PC-3 (cell line): Measurements from ENCODE around the gene CHI3L2. TPM values are rescaled to one million over a fixed set of nuclear protein-coding genes. Genes with fewer than 3 reads are reported as not detected.

Source experiments
- ATAC-seq: fragments of 200-7000 bp; cut with Tn5 transposase; 2 replicates; pipeline ENCODE4 v1.9.1; 2020; ENCODE audit warnings: mild to moderate bottlenecking, moderate library complexity
- BruUV-seq: library from RNA; stranded (reverse); fragments of 400-500 nt; replicated peaks from 2 replicates; lab custom pipeline; 2021; lab: Mats Ljungman, UMichigan
- CTCF ChIA-PET: fragments of 300-600 bp; sonication (Branson Sonifier 250); formaldehyde crosslinking; loops from one replicate; lab custom pipeline; 2022; ENCODE audit warnings: antibody characterized with exemption; lab: Charles Lee
- POLR2A ChIA-PET: fragments of 300-600 bp; sonication (Branson Sonifier 250); formaldehyde crosslinking; loops from one replicate; lab custom pipeline; 2022; ENCODE audit warnings: antibody characterized with exemption; ENCODE audit not compliant: unreplicated experiment; lab: Charles Lee
- DNase-seq: peaks from one replicate; pipeline ENCODE4 v3.0.0-alpha.2; 2015
- H2AFZ ChIP-seq: fragments of 300-600 bp; sonication (generic); 2 replicates; pipeline ENCODE4 v1.6.0; 2016; ENCODE audit warnings: antibody characterized with exemption, low read length
- H3F3A ChIP-seq: fragments of 300-600 bp; sonication (generic); one replicate; pipeline ENCODE4 v1.6.0; 2017; ENCODE audit warnings: antibody characterized with exemption, low read length, control low read depth, mild to moderate bottlenecking; ENCODE audit not compliant: unreplicated experiment
- H3K27ac ChIP-seq: fragments of 300-600 bp; sonication (generic); 2 replicates; pipeline ENCODE4 v1.5.1; 2016; ENCODE audit warnings: mild to moderate bottlenecking, low read length
- H3K27me3 ChIP-seq: fragments of 300-600 bp; sonication (generic); 2 replicates; pipeline ENCODE4 v1.6.1; 2016; ENCODE audit warnings: low read length, mixed read lengths
- H3K36me3 ChIP-seq: fragments of 300-600 bp; sonication (generic); 2 replicates; pipeline ENCODE4 v1.6.1; 2016; ENCODE audit warnings: low read depth, mixed run types, low read length, mixed read lengths
- H3K4me1 ChIP-seq: fragments of 300-600 bp; sonication (generic); 2 replicates; pipeline ENCODE4 v1.5.1; 2016; ENCODE audit warnings: low read length; ENCODE audit not compliant: insufficient read depth
- H3K4me2 ChIP-seq: fragments of 300-600 bp; sonication (generic); 2 replicates; pipeline ENCODE4 v1.6.0; 2016; ENCODE audit warnings: low read length
- H3K4me3 ChIP-seq: fragments of 300-600 bp; sonication (generic); 2 replicates; pipeline ENCODE4 v1.5.1; 2016; ENCODE audit warnings: mild to moderate bottlenecking, low read length, mixed read lengths
- H3K79me2 ChIP-seq: fragments of 300-600 bp; sonication (generic); 2 replicates; pipeline ENCODE4 v1.6.1; 2017; ENCODE audit warnings: low read length, mixed read lengths
- H3K9ac ChIP-seq: fragments of 300-600 bp; sonication (generic); 2 replicates; pipeline ENCODE4 v1.6.0; 2016; ENCODE audit warnings: mild to moderate bottlenecking, low read length
- H3K9me2 ChIP-seq: fragments of 300-600 bp; sonication (generic); replicated peaks from 2 replicates; pipeline ENCODE4 v1.6.1; 2016; ENCODE audit warnings: mixed run types, low read length, mixed read lengths
- H3K9me3 ChIP-seq: fragments of 300-600 bp; sonication (generic); 2 replicates; pipeline ENCODE4 v1.6.1; 2016; ENCODE audit warnings: low read length, mixed read lengths
- H4K20me1 ChIP-seq: fragments of 300-600 bp; sonication (generic); 2 replicates; pipeline ENCODE4 v1.6.1; 2016; ENCODE audit warnings: low read length, mixed read lengths
- EZH2 ChIP-seq: fragments of 300-600 bp; sonication (generic); IDR thresholded peaks from one replicate; pipeline ENCODE4 v1.6.1; 2017; ENCODE audit warnings: antibody characterized with exemption, mild to moderate bottlenecking, low read length; ENCODE audit not compliant: unreplicated experiment
- EZH2phosphoT487 ChIP-seq: fragments of 300-600 bp; sonication (generic); IDR thresholded peaks from 2 replicates; pipeline ENCODE4 v1.6.1; 2018; ENCODE audit warnings: mild to moderate bottlenecking, antibody characterized with exemption, low read length, borderline replicate concordance
- intact Hi-C: fragments of 100-400 bp; cut with micrococcal nuclease; formaldehyde crosslinking; loops from 2 replicates; pipeline ENCODE4 v1.9.0; 2023
- total RNA-seq: library from RNA; depleted of rRNA; stranded (reverse); fragments of >200 nt; gene quantifications from 2 replicates; pipeline ENCODE4 v1.2.3, GENCODE V29; 2014
- TF ChIP-seq, protein P1 (sequence below): fragments of 300-600 bp; sonication (generic); conservative IDR thresholded peaks from 2 replicates; pipeline ENCODE4 v1.5.1; 2017; ENCODE audit warnings: antibody characterized with exemption, low read depth, mild to moderate bottlenecking, low read length

The CHI3L2 gene
- total RNA-seq, 1 experiment from 2014 or later = 0.55 TPM

DNA sequence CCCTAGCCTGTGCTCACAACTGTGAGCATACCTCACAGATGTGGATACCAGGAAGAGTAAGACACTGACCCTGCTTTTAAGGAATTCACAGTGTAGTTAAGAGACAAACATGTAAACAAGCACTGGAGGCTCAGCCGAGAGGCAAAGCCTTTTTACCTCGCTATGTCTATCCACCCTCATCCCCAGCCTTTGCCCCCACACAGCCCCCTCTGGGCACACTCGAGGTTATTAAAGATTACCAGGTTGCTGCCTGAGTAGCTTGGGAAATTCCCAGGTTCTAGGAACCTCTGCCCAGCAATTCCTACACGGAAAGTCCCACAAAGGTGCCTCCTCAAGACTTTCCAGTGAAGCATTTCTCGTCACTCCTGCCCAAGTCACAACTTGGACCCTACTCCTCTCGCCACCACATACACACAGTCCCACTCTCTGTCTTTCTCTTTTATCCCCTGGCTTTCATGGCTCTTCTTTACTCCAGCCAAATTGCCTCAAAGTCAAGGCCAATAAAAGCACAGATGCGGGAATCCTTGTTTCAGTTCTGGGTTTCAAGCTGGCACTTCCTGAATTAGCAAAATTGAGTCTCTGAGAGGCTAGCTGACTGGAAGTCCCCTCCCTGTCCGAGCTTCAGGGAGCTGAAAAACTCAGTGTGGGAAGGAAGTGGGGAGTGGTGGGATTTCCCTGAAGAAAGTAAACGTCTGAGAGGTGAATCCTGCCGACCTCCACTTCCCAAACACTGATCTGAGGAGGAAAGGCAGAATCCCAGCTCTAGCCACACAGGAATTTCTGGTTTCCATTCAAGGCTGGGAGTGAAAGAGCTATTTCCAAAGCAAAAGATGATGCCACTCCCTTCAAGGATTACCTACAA is 34.6 kb upstream of the CHI3L2 start:
- H3K4me3 ChIP-seq = no peak overlapping the region
- no peak overlapping the region for H2AFZ ChIP-seq
- intact Hi-C loops = no loop called here
- no peaks in the 10 kb centered on the region for H3K79me2 ChIP-seq
- no peak for TF ChIP-seq EZH2
- no peak for TF ChIP-seq EZH2phosphoT487
- TF ChIP-seq, protein P1, sequence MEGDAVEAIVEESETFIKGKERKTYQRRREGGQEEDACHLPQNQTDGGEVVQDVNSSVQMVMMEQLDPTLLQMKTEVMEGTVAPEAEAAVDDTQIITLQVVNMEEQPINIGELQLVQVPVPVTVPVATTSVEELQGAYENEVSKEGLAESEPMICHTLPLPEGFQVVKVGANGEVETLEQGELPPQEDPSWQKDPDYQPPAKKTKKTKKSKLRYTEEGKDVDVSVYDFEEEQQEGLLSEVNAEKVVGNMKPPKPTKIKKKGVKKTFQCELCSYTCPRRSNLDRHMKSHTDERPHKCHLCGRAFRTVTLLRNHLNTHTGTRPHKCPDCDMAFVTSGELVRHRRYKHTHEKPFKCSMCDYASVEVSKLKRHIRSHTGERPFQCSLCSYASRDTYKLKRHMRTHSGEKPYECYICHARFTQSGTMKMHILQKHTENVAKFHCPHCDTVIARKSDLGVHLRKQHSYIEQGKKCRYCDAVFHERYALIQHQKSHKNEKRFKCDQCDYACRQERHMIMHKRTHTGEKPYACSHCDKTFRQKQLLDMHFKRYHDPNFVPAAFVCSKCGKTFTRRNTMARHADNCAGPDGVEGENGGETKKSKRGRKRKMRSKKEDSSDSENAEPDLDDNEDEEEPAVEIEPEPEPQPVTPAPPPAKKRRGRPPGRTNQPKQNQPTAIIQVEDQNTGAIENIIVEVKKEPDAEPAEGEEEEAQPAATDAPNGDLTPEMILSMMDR = no peak
- H3K27me3 ChIP-seq = no peaks in the 10 kb centered on the region
- POLR2A ChIA-PET = interaction anchor here (0.6 kb wide), 1 partner anchor 9 kb away, joined by 4 read pairs; no protein-coding TSS in a partner anchor
- H3K27ac ChIP-seq = no peak overlapping the region
- no TSS peak for BruUV-seq
- no peaks in the 10 kb centered on the region for H3K9me2 ChIP-seq
- H3K36me3 ChIP-seq = no peaks in the 10 kb centered on the region; the same call in 1 of the 2 replicates
- H3K4me1 ChIP-seq = no peaks in the 10 kb centered on the region
- no peaks in the 10 kb centered on the region for H4K20me1 ChIP-seq
- CTCF ChIA-PET = no interaction called here
- no peak overlapping the region for H3K9ac ChIP-seq
- no peak for DNase-seq
- no peaks in the 10 kb centered on the region for H3K9me3 ChIP-seq
- H3F3A ChIP-seq = no peaks in the 10 kb centered on the region
- ATAC-seq = no peak
- no peak overlapping the region for H3K4me2 ChIP-seq

DNA sequence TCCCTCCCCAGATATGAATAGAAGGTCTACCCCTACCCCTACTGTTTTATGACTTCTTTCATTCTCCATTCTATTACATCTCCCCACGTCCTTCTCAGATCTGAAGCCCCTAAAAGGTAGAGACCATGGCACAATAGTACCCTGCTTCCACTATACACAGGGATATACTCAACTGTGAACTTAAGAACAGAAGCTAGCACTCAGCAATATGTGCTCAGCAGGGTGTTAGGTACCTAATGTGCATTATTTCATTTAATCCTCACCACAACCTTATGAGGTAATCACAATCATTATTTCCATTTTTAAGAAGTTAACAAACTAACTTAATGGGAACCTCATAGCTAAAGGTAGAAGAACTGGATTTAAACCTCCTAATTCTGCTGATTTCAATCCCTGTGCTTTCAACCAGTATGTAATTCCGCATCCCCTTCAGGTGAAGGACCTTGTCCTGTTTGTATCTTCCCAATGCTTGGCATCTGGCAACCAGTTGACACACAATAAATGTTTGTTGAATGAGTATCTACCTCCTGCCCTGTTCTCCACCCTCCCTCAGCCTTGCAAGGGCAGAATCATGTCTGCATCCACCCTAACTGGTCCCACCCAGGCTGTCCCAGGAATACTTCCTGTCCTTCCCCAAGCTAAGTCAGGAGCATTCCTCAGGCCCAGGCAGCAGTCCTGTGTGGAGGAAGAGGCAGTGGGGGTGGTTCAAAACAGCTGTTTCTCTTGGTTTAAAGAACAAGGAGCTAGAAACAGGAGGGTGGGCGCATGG is 33.6 kb upstream of the CHI3L2 start:
- Histone ChIP-seq H3K27ac (no peak overlapping the region), H3K79me2 (no peaks in the 10 kb centered on the region), H3K9me2 (no peaks in the 10 kb centered on the region), H3K4me3 (no peak overlapping the region), H3K36me3 (no peaks in the 10 kb centered on the region), H3K27me3 (no peaks in the 10 kb centered on the region), H3K9ac (no peak overlapping the region), H4K20me1 (no peaks in the 10 kb centered on the region), H3K9me3 (no peaks in the 10 kb centered on the region), H3F3A (no peaks in the 10 kb centered on the region), H3K4me1 (no peaks in the 10 kb centered on the region), H2AFZ (no peak overlapping the region), H3K4me2 (no peak overlapping the region)
- ChIA-PET CTCF (no interaction called here), POLR2A (no interaction called here)
- TF ChIP-seq EZH2phosphoT487 (no peak), EZH2 (no peak)
- TF ChIP-seq, protein P1 = no peak
- intact Hi-C loops = no loop called here
- no peak; the same call in 1 of the 2 replicates for ATAC-seq
- peak; percentile 13 for DNase-seq
- BruUV-seq = no TSS peak
